GM12891 (cell line): ENCODE data around the gene ZP1. TPM values are rescaled to one million over a fixed set of nuclear protein-coding genes. Genes with fewer than 3 reads are reported as not detected.
A peak's percentile ranks its signal among the peaks of the same experiment; 100 is the strongest.
"Not testable (repeated sequence)": the region's sequence is repeated elsewhere in the genome, so short reads cannot be mapped to it uniquely, and the experiment has no call there.

Experiments used
- DNase-seq: peaks from one replicate; pipeline ENCODE4 v3.0.0; 2011; ENCODE audit warnings: low spot score; ENCODE audit not compliant: insufficient read length
- FAIRE-seq: peaks from 2 replicates; lab custom pipeline; 2011; peaks lifted over from hg19 to GRCh38; lab: Jason Lieb, UNC
- PAX5 ChIP-seq: IDR thresholded peaks from 2 replicates; pipeline ENCODE4 v1.6.1; 2011; ENCODE audit warnings: low read length, moderate library complexity, mild to moderate bottlenecking; ENCODE audit not compliant: insufficient read depth, severe bottlenecking
- POLR2A ChIP-seq: IDR thresholded peaks from 2 replicates; pipeline ENCODE4 v1.6.1; 2011; ENCODE audit warnings: low read depth, low read length, control low read depth
- POLR2AphosphoS5 ChIP-seq: IDR thresholded peaks from 2 replicates; pipeline ENCODE4 v1.6.1; 2011; ENCODE audit warnings: low read depth, low read length, control low read depth
- POU2F2 ChIP-seq: IDR thresholded peaks from 2 replicates; pipeline ENCODE4 v1.6.1; 2011; ENCODE audit warnings: low read depth, mild to moderate bottlenecking, control low read depth, low read length, moderate library complexity
- SPI1 ChIP-seq: IDR thresholded peaks from 2 replicates; pipeline ENCODE4 v1.6.1; 2011; ENCODE audit warnings: low read depth, low read length, control low read depth
- TAF1 ChIP-seq: IDR thresholded peaks from 2 replicates; pipeline ENCODE4 v1.6.1; 2011; ENCODE audit warnings: low read depth, low read length, control low read depth
- polyA plus RNA-seq: library from polyadenylated mRNA; unstranded; fragments of >200 nt; gene quantifications from one replicate; pipeline ENCODE4 v1.2.1, GENCODE V29; 2012; ENCODE audit warnings: low read depth, missing spikeins, inconsistent platforms; ENCODE audit not compliant: missing spikeins

ZP1 gene
- not detected for polyA plus RNA-seq

GRCh38 chr11:60866911-60867870 lies at the start of gene ZP1:
Gene ZP1, plus strand, starts transcription at chr11:60867542. Its CDS starts 20 bp downstream, at chr11:60867562.
- no peak for DNase-seq

GRCh38 chr11:60818057-60818456 lies 49.3 kb upstream of the ZP1 start:
- DNase-seq (no peak), FAIRE-seq (no peak)
- no peak for TF ChIP-seq POLR2AphosphoS5
- TF ChIP-seq SPI1: no peak
- no peak for TF ChIP-seq POLR2A
- TF ChIP-seq POU2F2: no peak
- TF ChIP-seq PAX5: no peak
- no peak for TF ChIP-seq TAF1

More at GRCh38 chr11:60866911-60867870, at the start of gene ZP1:
- FAIRE-seq: no peak
- TF ChIP-seq SPI1 (no peak), TAF1 (no peak), POLR2AphosphoS5 (no peak), POLR2A (no peak), POU2F2 (no peak), PAX5 (no peak)

- TF ChIP-seq TAF1 (no peak), POU2F2 (no peak), PAX5 (no peak), SPI1 (no peak), POLR2A (no peak), POLR2AphosphoS5 (no peak)
- DNase-seq (no peak), FAIRE-seq (no peak)
These were observed 45.3 kb upstream of the ZP1 start for GRCh38 chr11:60821827-60822599.

- not testable (repeated sequence) for DNase-seq, FAIRE-seq
These were observed 43.5 kb upstream of the ZP1 start for GRCh38 chr11:60823745-60824306.

- TF ChIP-seq PAX5 (no peak), POLR2A (no peak), SPI1 (no peak), POLR2AphosphoS5 (no peak), POU2F2 (no peak)
- FAIRE-seq (no peak), DNase-seq (no peak)
These were observed 42.2 kb upstream of the ZP1 start for GRCh38 chr11:60825118-60825517.

GRCh38 chr11:60825790-60826189 lies 41.6 kb upstream of the ZP1 start:
- TF ChIP-seq SPI1: no peak
- DNase-seq (no peak), FAIRE-seq (no peak)

- FAIRE-seq: no peak
- TF ChIP-seq SPI1 (0 out of 2 replicates have a peak, but pooled peaks have one; percentile 22), TAF1 (no peak), POU2F2 (no peak), POLR2A (no peak)
- no peak for DNase-seq
These were observed 36.7 kb upstream of the ZP1 start for GRCh38 chr11:60830478-60831142.

GRCh38 chr11:60831143-60831500 lies 36.2 kb upstream of the ZP1 start:
- DNase-seq (peak; percentile 70), FAIRE-seq (peak; percentile 84)
- TF ChIP-seq POLR2AphosphoS5 (no peak), POLR2A (no peak), PAX5 (no peak)

GRCh38 chr11:60831501-60832079 lies 35.8 kb upstream of the ZP1 start:
- FAIRE-seq (peak; percentile 33), DNase-seq (no peak)
- no peak for TF ChIP-seq SPI1
- TF ChIP-seq POU2F2: no peak
- TF ChIP-seq POLR2A: no peak
- no peak for TF ChIP-seq PAX5
- no peak for TF ChIP-seq POLR2AphosphoS5
- no peak for TF ChIP-seq TAF1
